SK-N-SH (cell line): ENCODE measurements around the gene GAPVD1.

ENCODE experiments used
- CTCF ChIP-seq: fragments of 200-600 bp; sonication (generic); IDR thresholded peaks from 2 replicates; pipeline ENCODE4 v1.6.1; 2017; ENCODE audit warnings: antibody characterized with exemption, mild to moderate bottlenecking, moderate library complexity
- ELF1 ChIP-seq: IDR thresholded peaks from 2 replicates; pipeline ENCODE4 v1.4.0; 2012
- EP300 ChIP-seq, 2 experiments: IDR thresholded peaks; 2 replicates each; pipeline versions ENCODE4 v1.4.0 to v1.6.1; 2012; ENCODE audit warnings: borderline replicate concordance in 1 of 2, low read depth in 1 of 2, low read length in 1 of 2
- MAX ChIP-seq: IDR thresholded peaks from 2 replicates; pipeline ENCODE4 v1.4.0; 2012; ENCODE audit warnings: low read depth
- POLR2AphosphoS5 ChIP-seq: IDR thresholded peaks from 2 replicates; pipeline ENCODE4 v1.6.1; 2012; ENCODE audit warnings: low read depth, low read length

- TF ChIP-seq EP300 (IDR thresholded peaks at IDR 0.05; ENCODE audit: borderline replicate concordance in 1 of 2, low read depth in 1 of 2, low read length in 1 of 2): no peak
- TF ChIP-seq CTCF: no peak
- TF ChIP-seq MAX: no peak
- no peak for TF ChIP-seq POLR2AphosphoS5
- TF ChIP-seq ELF1: no peak
Measured at GRCh38 chr9:125377584-125378250, 116.1 kb downstream of the GAPVD1 start.
